Psoas muscle (tissue), 8 donors: ENCODE results near the gene ARHGAP40. TPM values are rescaled to one million over a fixed set of nuclear protein-coding genes. Genes with fewer than 3 reads are reported as not detected.

Source experiments
- ATAC-seq, 4 donors: fragments of 200-7000 bp; cut with Tn5 transposase; one replicate each; pipeline ENCODE4 v1.9.1; 2020; ENCODE audit warnings: moderate library complexity in 3 of 4, mild to moderate bottlenecking in 2 of 4
- DNase-seq, 2 donors: peaks; one replicate each; pipeline ENCODE4 v3.0.0-alpha.2; 2020
- H3K27ac ChIP-seq: fragments of 200-600 bp; one replicate; pipeline ENCODE4 v1.8.0; 2022
- H3K27me3 ChIP-seq, 3 donors: fragments of 200-600 bp in 1 of 3; one replicate each; pipeline versions ENCODE4 v1.6.1 to v1.8.0; 2013 to 2022; ENCODE audit warnings: low read length in 2 of 3, mild to moderate bottlenecking in 2 of 3, moderate library complexity in 1 of 3; ENCODE audit not compliant: insufficient read depth in 3 of 3
- H3K36me3 ChIP-seq, 2 donors: fragments of 200-600 bp in 1 of 2; one replicate each; pipeline versions ENCODE4 v1.6.1 to v1.8.0; 2013 to 2022; ENCODE audit warnings: low read depth in 1 of 2, mild to moderate bottlenecking in 1 of 2, moderate library complexity in 1 of 2; ENCODE audit not compliant: insufficient read depth in 1 of 2
- H3K4me1 ChIP-seq: fragments of 200-600 bp; one replicate; pipeline ENCODE4 v1.8.0; 2022
- H3K4me3 ChIP-seq: fragments of 200-600 bp; one replicate; pipeline ENCODE4 v1.8.0; 2022; ENCODE audit warnings: mild to moderate bottlenecking
- H3K9me3 ChIP-seq: fragments of 200-600 bp; one replicate; pipeline ENCODE4 v1.8.0; 2022
- WGBS, 3 donors: extraction: QIAGEN DNeasy Blood & Tissue Kit; methylation state at CpG; one replicate each; pipeline versions ENCODE4 v1.1.6 to v1.1.7; 2013; 5-methylcytosine and 5-hydroxymethylcytosine counted together
- intact Hi-C, 2 donors: fragments of 100-400 bp; cut with DNase I; formaldehyde crosslinking; loops; one replicate each; pipeline versions ENCODE4 v1.11.0 to v1.14.2; 2022
- polyA plus RNA-seq, 3 donors: library from polyadenylated mRNA; stranded (reverse); fragments of 200-250 nt; gene quantifications; one replicate each; pipeline ENCODE4 v1.2.3, GENCODE V29; 2013
- total RNA-seq, 4 donors: library from RNA; stranded (reverse); fragmentation: NEBNext Ultra II Directional in 2 of 4; extraction: Animal tissue kit (Norgen Biotek cat#: 25700) in 2 of 4; gene quantifications; one replicate each; pipeline versions ENCODE4 v1.2.1 to v1.2.4, GENCODE V29; 2021 to 2023
- TF ChIP-seq, protein P1 (sequence below): fragments of 200-600 bp; IDR thresholded peaks from one replicate; pipeline ENCODE4 v1.8.0; 2022; ENCODE audit warnings: antibody characterized with exemption
- donor health status: healthy with polysubstance abuse.
- donor health status: DM: no; HTN: no; CAD: no; lungs with moderate emphysema.
- donor health status: Bipolar disorder and iron deficiency.
- donor health status: healthy.
- donor health status: DM: yes; HTN: yes; CAD: no.
- donor health status: DM: no; HTN: no; CAD: no.
- donor health status: DM: no; HTN: no; CAD: no.
- donor health status: DM: yes; HTN: yes; CAD: no.

Gene ARHGAP40
- total and polyA plus RNA-seq, 7 donors: 0.03 to 0.04 TPM; not detected in 5

DNA sequence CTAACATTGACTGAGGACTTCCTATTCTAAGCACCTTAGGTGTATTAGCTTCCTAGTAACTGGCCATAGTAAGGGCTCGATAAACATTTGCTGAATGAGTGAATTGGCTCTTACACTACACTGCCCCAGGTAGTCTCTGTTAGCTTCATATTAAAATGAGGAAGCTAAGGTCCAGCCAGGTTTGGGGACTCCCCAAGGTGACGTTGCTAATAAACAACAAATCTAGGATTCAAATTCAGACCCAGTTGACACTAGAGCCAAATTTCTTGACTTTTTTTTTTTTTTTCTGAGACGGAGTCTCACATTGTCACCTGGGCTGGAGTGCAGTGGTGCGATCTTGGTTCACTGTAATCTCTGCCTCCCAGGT is 16.2 kb downstream of the ARHGAP40 start:
- TF ChIP-seq, protein P1, sequence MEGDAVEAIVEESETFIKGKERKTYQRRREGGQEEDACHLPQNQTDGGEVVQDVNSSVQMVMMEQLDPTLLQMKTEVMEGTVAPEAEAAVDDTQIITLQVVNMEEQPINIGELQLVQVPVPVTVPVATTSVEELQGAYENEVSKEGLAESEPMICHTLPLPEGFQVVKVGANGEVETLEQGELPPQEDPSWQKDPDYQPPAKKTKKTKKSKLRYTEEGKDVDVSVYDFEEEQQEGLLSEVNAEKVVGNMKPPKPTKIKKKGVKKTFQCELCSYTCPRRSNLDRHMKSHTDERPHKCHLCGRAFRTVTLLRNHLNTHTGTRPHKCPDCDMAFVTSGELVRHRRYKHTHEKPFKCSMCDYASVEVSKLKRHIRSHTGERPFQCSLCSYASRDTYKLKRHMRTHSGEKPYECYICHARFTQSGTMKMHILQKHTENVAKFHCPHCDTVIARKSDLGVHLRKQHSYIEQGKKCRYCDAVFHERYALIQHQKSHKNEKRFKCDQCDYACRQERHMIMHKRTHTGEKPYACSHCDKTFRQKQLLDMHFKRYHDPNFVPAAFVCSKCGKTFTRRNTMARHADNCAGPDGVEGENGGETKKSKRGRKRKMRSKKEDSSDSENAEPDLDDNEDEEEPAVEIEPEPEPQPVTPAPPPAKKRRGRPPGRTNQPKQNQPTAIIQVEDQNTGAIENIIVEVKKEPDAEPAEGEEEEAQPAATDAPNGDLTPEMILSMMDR: no peak
- Histone ChIP-seq H3K27me3 (peaks cover 0 to 39% (median 14%) of the 10 kb centered on the region in 3 donors), H3K4me3 (no peak overlapping the region), H3K36me3 (no peaks in the 10 kb centered on the region), H3K9me3 (no peaks in the 10 kb centered on the region), H3K4me1 (no peaks in the 10 kb centered on the region), H3K27ac (no peak overlapping the region)
- DNase-seq (no peak), ATAC-seq (no peak)
- WGBS, 3 donors: 82 to 90% (median 87%) methylated on average over 4 of the region's 4 CpGs
- intact Hi-C loops: no loop called here

DNA sequence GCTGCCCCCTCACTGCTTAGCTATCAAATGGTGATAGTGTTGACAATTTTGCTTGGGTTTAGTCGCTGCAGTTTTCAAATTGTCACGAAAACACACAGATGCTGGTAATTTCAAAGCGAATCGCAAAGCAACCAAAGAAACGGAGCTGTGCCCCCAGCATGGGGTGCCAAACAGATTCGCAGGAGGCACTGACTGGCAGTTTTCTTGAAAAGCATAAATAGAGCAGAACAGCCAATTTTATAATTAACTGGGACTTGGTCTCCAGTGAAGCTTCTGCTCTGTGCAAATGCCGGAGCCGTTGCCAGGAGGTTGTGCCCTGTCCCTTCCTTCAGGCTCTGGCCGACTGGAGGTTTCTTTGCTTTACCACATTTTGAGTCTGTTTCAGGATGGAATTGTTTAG is 18.8 kb downstream of the ARHGAP40 start:
- Histone ChIP-seq H3K36me3 (no peaks in the 10 kb centered on the region), H3K27ac (no peak overlapping the region), H3K27me3 (peaks cover 0 to 37% (median 15%) of the 10 kb centered on the region in 3 donors), H3K4me3 (no peak overlapping the region), H3K9me3 (no peaks in the 10 kb centered on the region), H3K4me1 (no peaks in the 10 kb centered on the region)
- TF ChIP-seq, protein P1: no peak
- WGBS, 3 donors: 35 to 42% (median 39%) methylated on average over 9 of the region's 9 CpGs
- no peak for DNase-seq
- intact Hi-C loops: no loop called here
- ATAC-seq: no peak

DNA sequence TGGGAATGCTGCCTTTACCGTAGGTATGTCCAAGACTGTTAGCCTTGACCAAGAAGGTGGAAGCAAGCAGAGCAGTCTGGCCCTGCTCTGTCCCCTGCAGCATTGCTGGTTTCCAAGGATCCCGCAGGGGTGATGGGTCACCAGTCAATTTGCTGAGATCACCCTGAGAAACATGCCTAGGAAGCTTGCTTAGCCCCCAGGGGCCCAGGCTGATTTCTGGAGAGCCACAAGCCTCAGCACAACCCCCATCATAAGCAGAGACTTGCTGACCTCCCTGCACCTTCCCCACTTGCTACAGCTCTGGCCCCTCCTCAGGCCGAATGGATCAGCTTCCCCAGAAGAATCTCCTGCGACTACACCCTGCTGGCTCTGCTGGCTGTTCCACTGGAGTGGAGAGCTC is 21.5 kb downstream of the ARHGAP40 start:
- intact Hi-C loops: no loop called here

DNA sequence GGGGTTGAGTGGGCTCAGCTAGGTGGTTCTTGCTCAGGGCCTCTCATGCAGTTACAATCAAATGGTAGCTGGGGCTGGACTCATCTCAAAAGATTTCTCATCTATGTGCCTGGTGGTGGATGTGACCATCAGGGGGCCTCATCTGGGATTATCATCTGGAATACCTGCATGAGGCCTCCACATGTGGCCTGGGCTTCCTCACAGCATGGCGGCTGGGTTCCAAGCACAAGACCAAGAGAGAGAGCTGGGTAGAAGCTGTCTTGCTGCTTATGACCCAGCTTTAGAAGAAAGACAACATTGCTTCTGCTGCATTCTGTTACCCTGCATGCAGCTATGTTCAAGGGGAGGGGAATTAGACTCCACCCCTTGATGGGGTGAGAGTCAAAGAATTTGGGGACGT is 22.5 kb downstream of the ARHGAP40 start:
- Histone ChIP-seq H3K9me3 (no peaks in the 10 kb centered on the region), H3K36me3 (no peaks in the 10 kb centered on the region), H3K4me3 (no peak overlapping the region), H3K4me1 (no peaks in the 10 kb centered on the region), H3K27me3 (peaks cover 0 to 20% (median 5%) of the 10 kb centered on the region in 3 donors), H3K27ac (no peak overlapping the region)
- WGBS, 3 donors: 55 to 87% (median 81%) methylated on average over 2 of the region's 2 CpGs
- TF ChIP-seq, protein P1: no peak
- DNase-seq (no peak), ATAC-seq (no peak)
- intact Hi-C loops: no loop called here

More for the DNA sequence above, 21.5 kb downstream of the ARHGAP40 start:
- Histone ChIP-seq H3K4me3 (no peak overlapping the region), H3K36me3 (no peaks in the 10 kb centered on the region), H3K9me3 (no peaks in the 10 kb centered on the region), H3K4me1 (no peaks in the 10 kb centered on the region), H3K27ac (no peak overlapping the region), H3K27me3 (peaks cover 0 to 30% (median 5%) of the 10 kb centered on the region in 3 donors)
- DNase-seq (no peak), ATAC-seq (no peak)
- TF ChIP-seq, protein P1: no peak
- 52 to 55% (median 53%) methylated on average over 4 of the region's 4 CpGs for WGBS, 3 donors

DNA sequence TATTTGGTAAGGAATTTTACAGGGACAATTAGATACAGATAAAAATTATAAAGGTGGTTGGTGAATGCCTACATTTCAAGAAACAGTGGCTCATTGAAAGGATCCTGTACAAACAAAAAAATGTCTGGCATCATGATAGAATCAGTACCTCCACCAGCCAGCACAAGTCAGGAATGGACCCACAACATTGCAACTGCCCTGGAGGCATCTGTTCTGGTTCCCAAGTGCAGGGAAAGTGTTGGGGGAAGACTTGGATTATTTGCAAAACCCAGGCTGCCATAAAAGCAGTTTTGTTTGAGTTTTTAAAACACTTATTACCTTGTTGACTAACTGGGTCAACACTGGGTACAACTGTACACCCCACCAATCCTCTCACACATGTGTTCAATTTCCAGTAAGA is 24.3 kb downstream of the ARHGAP40 start:
- Histone ChIP-seq H3K4me3 (no peak overlapping the region), H3K9me3 (no peaks in the 10 kb centered on the region), H3K27ac (no peak overlapping the region), H3K36me3 (no peaks in the 10 kb centered on the region), H3K4me1 (no peaks in the 10 kb centered on the region), H3K27me3 (peaks cover 0 to 14% (median 5%) of the 10 kb centered on the region in 3 donors)
- ATAC-seq (no peak), DNase-seq (no peak)
- TF ChIP-seq, protein P1: no peak
- intact Hi-C loops: no loop called here
